Measurements from ENCODE around the gene LRRN2. TPM values are rescaled to one million over a fixed set of nuclear protein-coding genes. Genes with fewer than 3 reads are reported as not detected.

Gene LRRN2
- total RNA-seq, 1 donor from 2014 or later = not detected

DNA sequence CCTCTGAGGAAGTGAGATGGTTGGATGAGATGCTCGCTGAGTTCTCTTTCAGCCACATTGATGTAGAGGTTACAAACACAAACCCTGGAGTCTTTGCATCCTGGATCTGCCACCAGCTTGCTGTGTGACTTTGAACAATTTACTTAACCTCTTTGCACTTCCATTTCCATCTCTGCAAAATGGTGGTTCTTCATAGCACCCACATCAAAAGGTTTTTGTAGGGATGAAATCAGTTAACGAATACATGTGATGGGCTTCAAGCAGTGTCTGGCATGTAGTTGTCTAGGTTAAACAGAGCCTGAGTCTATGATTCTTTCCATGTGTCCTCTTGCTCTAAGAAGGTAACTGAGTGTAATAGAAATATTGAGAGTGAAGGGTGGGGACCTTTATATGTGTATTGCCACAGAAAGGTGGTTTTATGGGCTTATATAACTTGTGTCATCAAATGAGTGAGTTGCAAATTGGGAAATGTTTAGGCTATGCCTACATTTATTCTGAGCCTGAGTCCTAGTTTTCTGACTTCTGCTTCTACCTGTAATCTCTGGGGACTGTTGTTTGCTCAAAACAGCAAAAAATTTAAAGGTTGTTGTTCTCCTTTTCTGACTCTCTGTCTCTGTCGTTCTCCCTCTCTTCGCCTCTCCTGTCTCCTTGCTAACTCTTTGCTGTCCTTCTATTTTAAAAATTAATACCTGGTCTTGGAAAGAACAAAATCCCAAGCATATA lies 27.3 kb upstream of the LRRN2 start:
- intact Hi-C loops (cut with micrococcal nuclease) = no loop called here

DNA sequence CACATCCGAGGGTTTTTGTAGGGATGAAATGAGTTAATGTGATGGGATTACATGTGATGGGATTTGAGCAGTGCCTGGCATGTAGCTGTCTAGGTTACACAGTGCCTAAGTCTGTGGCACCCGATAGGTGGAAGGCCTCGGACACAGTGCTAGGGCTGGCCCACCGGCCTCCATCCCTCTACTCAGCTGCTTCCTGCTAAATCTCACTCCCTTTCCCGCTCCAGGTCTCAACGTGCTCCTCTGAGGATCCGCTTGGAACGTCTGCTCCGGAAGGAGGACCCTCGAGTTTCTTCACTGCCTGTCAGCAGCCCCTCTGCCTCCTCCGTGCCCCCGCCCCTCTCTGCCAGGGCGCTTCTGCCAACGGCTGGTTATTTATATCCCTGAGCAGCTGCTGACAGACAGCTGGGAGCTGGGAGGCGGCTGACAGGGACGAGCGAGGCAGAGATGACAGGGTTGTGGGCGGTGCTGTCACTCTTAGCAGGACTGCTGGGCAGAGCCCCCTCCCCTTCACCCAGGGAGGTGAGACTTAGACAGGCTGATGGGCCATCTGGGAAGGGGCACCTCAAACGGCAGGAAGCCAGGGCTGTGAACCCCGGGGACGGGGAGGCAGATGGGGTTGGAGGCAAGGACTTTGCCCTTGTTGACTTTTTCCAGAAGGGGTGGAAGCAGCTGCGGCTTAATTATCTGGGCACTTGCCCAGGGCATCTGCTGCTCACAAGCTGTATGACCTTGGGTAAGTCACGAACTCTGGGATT lies 26.6 kb upstream of the LRRN2 start:
- intact Hi-C loops (cut with micrococcal nuclease) = no loop called here

DNA sequence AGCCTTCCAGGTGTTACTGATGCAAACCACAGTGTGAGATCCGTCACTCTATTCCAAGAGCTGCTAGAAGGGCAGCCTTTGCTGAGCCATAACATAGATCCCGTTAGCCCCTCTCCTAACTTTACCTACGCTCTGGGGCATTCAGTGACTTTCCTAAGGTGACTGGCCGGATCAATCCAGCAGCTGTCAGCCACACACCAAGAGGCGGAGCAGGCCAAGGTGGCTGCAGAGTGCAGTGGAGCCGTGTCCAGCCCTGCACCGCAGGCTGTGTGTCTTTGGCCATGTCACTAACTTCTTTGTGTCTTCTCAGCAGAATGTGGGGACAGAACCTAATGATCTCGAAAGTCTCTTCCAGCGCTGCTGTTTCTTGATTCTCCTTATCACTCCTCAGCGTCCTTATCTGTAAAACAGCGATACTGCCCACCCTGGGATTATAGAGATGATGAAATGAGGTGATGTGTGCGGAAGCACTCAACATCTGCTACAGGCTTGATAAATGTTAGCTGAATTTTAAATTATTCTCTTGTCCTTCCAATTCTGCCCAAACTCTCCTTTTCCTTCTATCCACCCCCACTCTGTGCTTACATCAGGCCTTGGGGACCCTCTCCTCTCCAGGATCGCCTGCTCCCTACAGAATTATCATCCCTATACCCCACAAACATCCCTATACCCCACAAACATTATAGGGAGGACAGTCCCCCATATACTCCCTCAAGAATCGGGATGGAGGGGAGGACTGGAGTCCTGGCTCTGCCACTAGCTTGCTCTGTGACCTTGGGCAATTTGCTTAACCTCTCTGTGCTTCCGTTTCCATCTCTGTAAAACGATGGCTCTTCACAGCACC lies 25.8 kb upstream of the LRRN2 start:
- intact Hi-C loops (cut with micrococcal nuclease) = no loop called here

DNA sequence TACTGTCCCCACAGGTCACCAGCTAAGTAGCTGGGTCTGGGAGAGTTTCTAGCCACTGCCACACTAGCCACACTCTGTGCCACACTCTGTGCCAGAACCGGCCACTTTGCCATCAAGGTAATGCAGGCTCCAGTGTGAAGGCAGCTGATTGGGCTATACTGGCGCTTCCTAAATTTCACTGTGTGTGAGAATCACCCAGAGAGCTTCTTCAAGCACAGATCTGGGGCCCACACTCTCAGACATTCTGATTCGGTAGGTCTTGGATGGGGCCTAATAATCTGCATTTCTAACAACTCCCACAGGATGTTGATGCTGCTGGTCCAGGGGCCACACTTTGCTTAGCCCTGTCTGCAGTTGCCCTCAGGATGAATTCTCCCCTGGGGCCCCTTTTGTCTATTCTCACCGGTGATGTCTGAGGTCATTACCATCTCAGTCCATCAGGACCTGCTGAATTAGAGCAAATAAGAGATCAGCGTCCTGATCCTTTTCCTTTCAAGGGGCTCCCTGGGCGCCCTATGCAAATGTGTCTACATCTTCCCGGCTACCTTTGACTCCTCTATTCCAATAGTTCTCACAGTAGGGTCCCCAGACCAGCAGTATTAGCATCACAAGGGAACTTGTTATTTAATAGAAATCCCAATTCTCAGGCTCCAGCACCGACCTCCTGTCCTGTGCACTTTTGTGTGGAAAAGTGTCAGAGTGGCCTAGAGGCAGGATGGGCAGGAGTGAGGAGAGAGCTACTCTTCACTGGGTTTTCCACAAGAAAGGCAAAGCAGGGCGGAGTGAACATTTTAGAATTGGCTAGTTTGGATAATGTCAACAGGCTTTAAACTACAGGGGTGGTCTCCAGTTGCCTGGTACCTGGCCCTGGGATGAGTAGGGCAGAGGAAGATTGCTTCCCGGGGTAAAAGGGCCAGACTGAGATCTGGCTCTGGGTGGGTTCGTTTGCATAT lies 24.7 kb upstream of the LRRN2 start:
- intact Hi-C loops (cut with micrococcal nuclease) = no loop called here

DNA sequence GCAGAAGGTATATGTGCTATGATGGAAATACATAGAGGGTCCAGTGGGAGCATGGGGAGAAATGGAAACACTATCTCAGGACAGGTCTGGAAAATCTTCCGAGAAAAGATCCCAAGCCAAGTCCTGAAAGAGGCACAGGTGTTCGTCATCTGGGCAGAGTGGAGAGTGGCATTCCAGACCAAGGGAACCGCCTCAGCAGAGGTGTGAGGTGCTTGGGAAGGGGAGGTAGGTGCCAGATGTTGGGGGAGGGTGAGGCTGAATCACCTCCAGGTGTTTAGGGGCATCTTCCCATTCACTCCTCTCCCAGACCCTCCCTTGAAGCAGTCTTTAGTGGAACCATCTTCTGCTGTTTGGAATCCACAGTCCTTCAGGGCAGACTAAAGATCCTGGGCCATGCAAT lies 23.5 kb upstream of the LRRN2 start:
- intact Hi-C loops (cut with micrococcal nuclease) = no loop called here

DNA sequence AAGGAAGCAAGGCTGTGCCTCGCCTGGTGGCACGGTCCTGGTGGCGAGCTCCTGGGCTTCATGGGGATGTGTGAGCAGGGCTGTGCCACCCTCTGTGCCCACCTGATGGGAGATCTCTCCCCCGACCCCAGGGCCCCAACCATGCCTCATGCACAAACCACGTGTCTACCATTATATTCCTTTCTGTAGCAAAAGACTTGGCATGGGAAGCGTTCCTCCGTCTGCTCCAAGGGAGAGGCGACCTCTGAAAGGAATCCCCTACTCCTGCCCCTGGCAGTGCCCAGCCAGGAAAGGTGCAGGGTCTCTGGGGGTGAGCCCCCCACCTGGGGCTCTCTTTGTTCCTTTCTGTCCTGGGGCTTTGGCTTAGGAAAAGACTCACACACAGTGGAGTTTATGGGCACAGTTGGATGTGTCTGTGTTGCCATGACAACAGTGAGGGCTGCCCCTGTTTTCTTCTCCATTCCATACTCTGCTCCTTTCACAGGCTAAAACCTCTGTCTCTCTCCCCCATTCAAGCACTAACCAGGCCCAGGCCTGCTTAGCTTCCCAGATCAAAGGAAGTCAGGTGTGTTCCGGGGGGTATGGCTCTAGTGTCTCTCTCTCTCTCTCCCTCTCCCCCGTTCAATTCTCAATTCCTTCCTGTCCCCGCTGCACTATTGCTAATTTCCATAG lies 21.4 kb upstream of the LRRN2 start:
- intact Hi-C loops (cut with micrococcal nuclease) = no loop called here

DNA sequence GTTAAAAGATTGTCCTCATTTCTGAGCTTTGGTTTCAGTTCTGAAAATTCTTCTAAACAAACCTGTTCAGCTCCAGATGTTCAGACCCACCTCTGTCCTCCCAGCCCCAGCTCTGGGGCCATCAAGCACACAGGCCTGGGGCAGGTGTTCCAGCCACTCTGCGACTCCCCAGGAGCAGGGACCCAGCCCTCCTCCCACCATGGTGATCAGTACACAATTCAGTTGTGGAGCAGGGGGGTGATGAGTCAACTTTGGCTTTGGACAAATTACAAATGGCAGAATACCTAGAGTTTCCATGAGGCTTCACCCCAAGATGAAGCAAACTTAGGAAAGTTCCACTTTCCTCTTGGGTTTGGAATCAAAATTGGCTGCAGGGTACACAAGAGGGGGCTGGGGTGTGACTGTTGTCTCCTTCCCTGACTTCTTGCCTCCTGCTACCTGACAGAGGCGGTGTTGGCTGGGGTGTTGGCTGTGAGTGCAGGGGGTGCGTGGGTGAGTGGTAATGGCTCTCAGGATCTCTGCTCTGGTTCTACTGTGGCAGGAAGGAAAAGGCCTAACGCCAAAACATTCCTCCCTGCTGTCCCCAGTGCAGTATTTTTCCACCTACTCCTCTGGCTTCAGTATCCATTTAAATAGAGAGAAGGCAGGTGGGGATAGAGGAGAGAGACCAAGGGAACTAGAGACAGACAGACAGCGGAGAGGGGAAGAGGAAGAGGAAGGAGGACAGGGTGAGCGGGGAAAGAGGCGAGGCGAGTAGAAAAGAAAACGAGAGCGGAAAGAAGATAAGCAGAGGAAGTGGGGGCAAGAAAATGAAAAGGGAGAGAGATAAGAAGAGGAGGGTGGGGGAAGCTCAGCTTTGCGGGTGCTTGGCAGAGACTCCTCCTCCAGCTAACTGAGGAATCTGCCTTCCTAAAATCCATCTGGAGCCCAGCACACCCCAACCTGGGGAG lies 20.6 kb upstream of the LRRN2 start:
- intact Hi-C loops (cut with micrococcal nuclease) = no loop called here

DNA sequence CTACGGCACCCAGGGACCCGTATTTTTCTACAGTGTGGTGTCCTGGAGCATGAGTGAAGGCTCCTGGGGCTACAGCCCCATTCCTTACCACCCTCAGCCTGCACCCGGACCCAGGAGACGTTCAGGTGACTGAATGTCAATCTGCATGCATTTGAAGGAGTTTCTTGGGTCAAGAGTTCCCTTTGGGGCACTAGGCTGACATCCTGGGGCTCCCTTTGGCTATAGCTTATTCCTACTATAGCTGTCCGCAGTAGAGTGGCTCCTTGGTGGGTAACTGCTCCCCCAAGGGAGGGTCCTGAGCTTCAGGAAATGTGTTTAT lies 19.9 kb upstream of the LRRN2 start:
- intact Hi-C loops (cut with micrococcal nuclease) = no loop called here

DNA sequence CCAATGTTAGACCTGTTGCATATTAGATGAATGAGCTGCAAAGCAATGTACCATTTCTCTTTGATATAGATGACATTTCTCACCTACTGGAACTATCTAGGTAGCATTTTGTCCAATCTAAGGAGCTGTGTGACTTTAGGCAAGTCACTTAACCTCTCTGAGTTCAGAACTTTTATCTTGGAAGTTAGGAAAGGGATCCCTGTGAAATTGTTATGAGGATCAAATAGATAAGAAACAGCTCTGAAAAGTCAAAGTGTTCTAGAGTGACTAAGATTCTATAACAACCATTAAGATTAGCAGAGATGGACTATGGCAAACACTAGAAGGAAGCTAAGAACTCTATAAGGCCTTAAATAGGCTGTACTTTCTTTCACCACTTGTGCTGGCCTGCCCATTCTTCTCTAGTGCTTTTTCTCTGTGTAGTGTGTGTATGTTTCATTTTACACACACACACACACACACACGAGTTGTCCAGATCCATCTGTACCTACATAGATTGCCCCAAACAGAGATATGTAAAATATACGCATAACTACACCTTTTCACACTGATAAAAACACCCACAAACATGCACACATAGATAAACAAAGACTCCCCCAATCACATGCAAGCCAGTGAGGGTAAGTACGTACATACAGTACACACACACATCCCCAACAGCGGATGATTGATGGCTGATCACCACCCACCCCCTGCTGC lies 19.4 kb upstream of the LRRN2 start:
- intact Hi-C loops (cut with micrococcal nuclease) = no loop called here

DNA sequence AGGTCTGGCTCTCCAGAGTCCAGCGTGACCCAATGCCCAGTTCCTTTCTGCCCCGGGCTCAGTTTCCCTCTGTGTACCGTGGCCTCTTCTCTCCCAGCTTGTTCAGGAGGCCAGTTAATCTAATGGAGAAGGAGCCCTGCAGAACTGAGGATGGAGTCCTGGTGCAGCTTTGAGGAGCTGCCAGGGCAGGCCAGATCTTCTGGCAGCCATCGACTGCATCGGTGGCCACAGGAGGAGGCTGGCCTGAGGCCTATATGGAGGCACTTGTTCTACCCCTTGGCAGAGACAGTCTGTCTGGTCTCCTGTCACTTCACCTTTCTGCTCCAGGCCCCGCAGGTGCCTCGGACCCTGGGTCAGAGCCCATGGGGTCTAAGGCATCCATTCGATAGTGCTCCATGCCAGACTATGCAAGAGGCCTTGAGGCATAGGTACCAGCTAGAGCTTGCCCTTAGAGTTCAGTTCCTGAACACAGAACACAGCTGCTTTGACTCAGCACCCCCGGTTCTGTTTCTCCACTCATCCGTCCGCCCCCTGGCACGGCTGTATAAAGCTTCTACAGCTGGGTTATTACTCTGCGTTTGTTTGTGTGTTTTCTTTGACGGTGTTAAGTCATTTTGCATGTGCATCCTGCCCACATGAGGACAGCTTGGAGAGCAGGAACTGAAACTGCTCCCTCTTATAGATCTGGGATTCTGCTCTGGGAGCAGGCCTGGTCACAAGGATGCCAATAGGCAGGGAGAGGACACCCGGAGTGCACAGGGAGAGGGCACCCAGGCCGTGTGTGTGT lies 18.5 kb upstream of the LRRN2 start:
- intact Hi-C loops (cut with micrococcal nuclease) = no loop called here

DNA sequence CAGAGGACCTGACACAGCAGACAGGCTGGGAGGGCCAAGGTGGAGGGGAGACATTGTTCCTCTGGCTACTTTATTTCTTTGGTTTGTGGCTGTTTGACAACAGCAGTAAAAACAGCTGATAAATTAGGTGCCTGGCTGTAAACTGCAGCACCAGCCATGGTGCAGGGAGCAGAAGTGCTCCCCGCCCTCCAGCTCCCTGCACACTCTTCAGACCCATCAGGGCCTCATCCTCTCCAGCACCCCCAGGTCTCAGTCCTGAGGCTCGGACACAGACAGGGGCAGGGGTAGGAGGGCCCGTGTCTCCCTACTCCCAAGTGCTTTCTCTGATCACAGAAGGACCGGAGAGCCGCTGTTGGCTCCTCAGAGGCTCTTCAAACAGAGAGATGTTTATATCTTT lies 17.7 kb upstream of the LRRN2 start:
- intact Hi-C loops (cut with micrococcal nuclease) = no loop called here

DNA sequence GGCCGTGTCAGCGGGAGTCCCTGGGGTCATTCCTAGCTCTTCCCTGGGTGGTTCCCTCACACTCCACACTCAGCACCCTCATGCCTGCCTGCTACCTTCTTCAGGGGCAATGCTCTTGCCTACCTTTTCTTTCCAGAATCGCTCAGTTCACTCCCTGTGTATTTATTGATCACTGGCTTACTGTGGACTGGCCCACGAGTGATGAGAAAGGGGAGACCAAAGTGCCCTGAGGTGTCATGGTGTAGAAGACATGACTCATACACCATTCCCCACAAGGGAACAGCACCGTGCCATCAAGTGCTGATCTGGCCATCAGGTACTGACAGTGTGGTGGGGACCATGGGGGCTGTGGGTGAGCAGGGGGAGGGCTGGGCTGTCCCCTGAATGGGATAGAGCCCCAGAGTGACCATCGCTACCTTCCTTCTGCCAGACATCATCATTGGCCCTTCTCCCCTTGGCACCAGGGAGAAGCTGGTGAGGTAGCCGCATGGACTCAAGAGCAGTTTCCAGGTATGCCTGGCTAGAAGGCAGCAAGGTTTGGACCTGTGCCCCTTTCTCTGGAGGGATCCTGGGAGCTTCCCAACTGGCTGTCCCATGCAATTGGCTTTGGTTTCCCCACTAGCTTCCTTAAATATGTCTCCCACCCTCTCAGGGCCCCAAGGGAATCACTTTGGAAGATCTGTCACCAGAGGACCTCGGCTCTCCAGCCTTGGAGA lies 17.2 kb upstream of the LRRN2 start:
- intact Hi-C loops (cut with micrococcal nuclease) = no loop called here

DNA sequence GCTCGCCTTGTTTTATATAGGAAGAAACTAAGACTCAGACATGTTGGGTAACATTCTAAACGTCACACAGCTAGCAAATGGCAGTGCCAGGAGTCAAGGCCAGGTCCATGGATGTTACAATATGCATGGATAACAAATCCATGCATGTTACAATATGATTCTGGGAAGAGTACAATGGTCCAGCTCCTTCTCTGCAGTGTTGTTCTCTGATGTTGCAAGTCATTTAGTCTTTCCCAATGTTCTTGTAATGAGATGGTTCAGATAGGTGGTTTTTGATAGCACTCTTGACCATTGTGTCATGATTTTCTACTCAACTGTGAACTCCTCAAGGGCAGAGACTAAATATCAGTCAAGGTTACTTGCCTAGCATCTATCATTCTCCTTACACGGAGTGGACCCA lies 15.7 kb upstream of the LRRN2 start:
- intact Hi-C loops (cut with micrococcal nuclease) = no loop called here

DNA sequence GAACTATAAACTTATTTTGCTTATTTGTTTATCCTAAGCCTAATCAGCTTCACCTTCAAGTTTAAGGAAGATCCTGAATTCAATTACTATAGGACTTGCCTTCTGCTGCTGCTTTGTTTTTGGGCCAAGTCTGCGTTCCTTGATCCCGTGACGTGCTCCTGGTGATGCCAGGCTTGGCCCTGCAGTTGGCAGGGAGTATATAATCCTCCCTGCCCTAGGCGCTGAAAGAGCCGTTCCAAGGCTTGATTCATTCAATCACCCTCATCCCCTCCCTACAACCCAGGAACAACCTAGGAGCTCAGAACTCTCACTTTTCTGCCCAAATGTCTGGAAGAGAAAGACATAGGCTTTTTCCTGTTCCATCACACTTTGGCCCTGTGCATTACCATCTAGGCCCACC lies 12.4 kb upstream of the LRRN2 start:
- intact Hi-C loops (cut with micrococcal nuclease) = no loop called here

DNA sequence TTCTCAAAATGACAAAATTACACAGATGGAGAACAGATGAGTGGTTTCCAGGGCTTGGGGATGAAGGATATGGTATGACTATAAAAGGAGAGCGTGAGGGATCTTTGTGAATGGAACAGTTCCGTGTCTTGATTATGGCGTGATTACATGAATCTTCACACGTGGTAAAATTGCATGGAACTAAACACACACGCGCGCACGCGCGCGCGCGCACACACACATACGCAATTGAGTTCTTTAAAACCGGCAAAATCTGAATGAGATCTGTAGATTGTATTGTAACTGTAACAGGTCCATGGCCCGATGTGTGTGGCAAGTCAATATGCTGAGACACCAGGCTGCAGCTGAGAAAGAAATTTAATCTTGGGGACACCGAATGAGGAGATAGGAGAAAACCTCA lies 11.1 kb upstream of the LRRN2 start:
- intact Hi-C loops (cut with micrococcal nuclease) = no loop called here

DNA sequence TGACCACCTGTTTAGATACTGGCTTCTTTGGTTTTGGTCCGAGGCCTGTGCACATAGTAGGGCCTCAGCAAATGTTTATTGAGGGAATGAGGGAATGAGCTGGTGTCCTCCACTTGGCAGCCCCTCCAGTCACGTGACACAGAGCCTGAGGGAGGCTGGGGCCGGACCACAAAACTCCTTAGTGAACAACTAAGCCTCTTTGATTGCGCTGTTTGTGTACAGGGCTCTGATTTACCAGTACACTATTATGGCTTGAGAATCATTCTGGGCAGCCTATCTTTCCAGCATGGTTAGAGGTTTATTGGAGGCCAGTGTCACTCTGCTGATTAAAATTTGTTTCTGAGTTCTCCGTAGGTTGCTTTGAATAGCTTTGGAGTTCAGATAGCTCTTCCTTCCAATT lies 10.2 kb upstream of the LRRN2 start:
- intact Hi-C loops (cut with micrococcal nuclease) = no loop called here

DNA sequence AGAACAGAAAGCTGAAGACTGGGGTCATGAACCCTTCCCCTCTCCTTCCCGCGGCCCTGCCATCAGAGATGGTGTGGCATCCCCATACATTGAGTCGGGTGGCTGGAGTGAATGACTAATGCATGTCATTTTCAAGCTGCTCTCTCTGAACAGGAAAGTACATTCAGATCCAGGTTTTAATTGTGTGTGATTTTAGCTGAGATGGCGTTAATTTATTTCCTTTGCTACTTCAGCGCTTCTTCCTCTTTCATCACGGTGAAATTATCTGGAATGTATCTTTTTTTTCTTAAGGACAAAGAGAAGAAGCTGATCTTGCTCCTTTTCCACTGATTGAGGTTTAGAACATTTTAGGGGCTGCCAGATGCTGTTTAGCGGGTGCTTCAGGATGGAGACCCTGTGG lies 8.6 kb upstream of the LRRN2 start:
- intact Hi-C loops (cut with micrococcal nuclease) = no loop called here
